SJSA1 (cell line): Measurements from ENCODE around the gene SYCN. TPM values are rescaled to one million over a fixed set of nuclear protein-coding genes. Genes with fewer than 3 reads are reported as not detected.

ENCODE experiments used
- DNase-seq, 2 experiments: peaks; one replicate each; pipeline ENCODE4 v3.0.0-alpha.2; 2015 to 2020; ENCODE audit warnings: low spot score in 2 of 2, low read depth in 1 of 2
- H3K27ac ChIP-seq: fragments of 250-450 bp; sonication (Bioruptor Pico); 2 replicates; pipeline ENCODE4 v1.5.1; 2020; ENCODE audit warnings: mild to moderate bottlenecking, moderate library complexity
- H3K27me3 ChIP-seq: fragments of 250-450 bp; sonication (Bioruptor Pico); replicated peaks from 2 replicates; pipeline ENCODE4 v1.5.1; 2020; ENCODE audit warnings: mild to moderate bottlenecking, moderate library complexity
- H3K36me3 ChIP-seq: fragments of 250-450 bp; sonication (Bioruptor Pico); 2 replicates; pipeline ENCODE4 v1.5.1; 2020; ENCODE audit warnings: mild to moderate bottlenecking
- H3K4me1 ChIP-seq: fragments of 250-450 bp; sonication (Bioruptor Pico); replicated peaks from 2 replicates; pipeline ENCODE4 v1.6.1; 2021; ENCODE audit warnings: mild to moderate bottlenecking
- H3K4me3 ChIP-seq: fragments of 250-450 bp; sonication (Bioruptor Pico); 2 replicates; pipeline ENCODE4 v1.5.1; 2020; ENCODE audit warnings: mild to moderate bottlenecking
- H3K9me3 ChIP-seq: fragments of 250-450 bp; sonication (Bioruptor Pico); replicated peaks from 2 replicates; pipeline ENCODE4 v1.5.1; 2020; ENCODE audit warnings: mild to moderate bottlenecking
- total RNA-seq: library from RNA; depleted of rRNA; stranded (reverse); fragments of >200 nt; shearing (Covaris generic); gene quantifications from 2 replicates; pipeline ENCODE4 v1.2.3, GENCODE V29; 2014

SYCN gene
- total RNA-seq, 1 experiment from 2014 or later, result not detected

- no peaks in the 10 kb centered on the region for H3K9me3 ChIP-seq
- H3K27ac ChIP-seq, result no peak overlapping the region
- H3K36me3 ChIP-seq, result peaks cover 66% of the 10 kb centered on the region
- no peak for DNase-seq
- no peaks in the 10 kb centered on the region for H3K4me1 ChIP-seq
- H3K27me3 ChIP-seq, result no peaks in the 10 kb centered on the region
- no peak overlapping the region for H3K4me3 ChIP-seq
Measured at GRCh38 chr19:39177110-39177699, 26.9 kb downstream of the SYCN start.

GRCh38 chr19:39175564-39175963, 28.5 kb downstream of the SYCN start:
- H3K4me1 ChIP-seq, result no peaks in the 10 kb centered on the region
- H3K27me3 ChIP-seq, result no peaks in the 10 kb centered on the region
- H3K9me3 ChIP-seq, result no peaks in the 10 kb centered on the region
- H3K36me3 ChIP-seq, result peaks cover 77% of the 10 kb centered on the region
- no peak overlapping the region for H3K4me3 ChIP-seq
- no peak for DNase-seq
- no peak overlapping the region for H3K27ac ChIP-seq

- no peaks in the 10 kb centered on the region for H3K4me1 ChIP-seq
- no peak overlapping the region for H3K4me3 ChIP-seq
- no peak overlapping the region for H3K27ac ChIP-seq
- no peaks in the 10 kb centered on the region for H3K27me3 ChIP-seq
- no peak for DNase-seq
- H3K36me3 ChIP-seq, result peaks cover 77% of the 10 kb centered on the region
- H3K9me3 ChIP-seq, result no peaks in the 10 kb centered on the region
Measured at GRCh38 chr19:39174558-39175544, 29.2 kb downstream of the SYCN start.

- Histone ChIP-seq H3K9me3 (no peaks in the 10 kb centered on the region), H3K27me3 (no peaks in the 10 kb centered on the region), H3K36me3 (peaks cover 74% of the 10 kb centered on the region), H3K4me3 (no peak overlapping the region), H3K27ac (no peak overlapping the region), H3K4me1 (no peaks in the 10 kb centered on the region)
- DNase-seq, result no peak
Measured at GRCh38 chr19:39174142-39174541, 29.9 kb downstream of the SYCN start.

- Histone ChIP-seq H3K4me1 (no peaks in the 10 kb centered on the region), H3K27ac (no peak overlapping the region), H3K4me3 (no peak overlapping the region), H3K9me3 (no peaks in the 10 kb centered on the region), H3K36me3 (peaks cover 70% of the 10 kb centered on the region), H3K27me3 (no peaks in the 10 kb centered on the region)
- no peak for DNase-seq
Measured at GRCh38 chr19:39173502-39173991, 30.5 kb downstream of the SYCN start.

- Histone ChIP-seq H3K4me3 (no peak overlapping the region), H3K9me3 (no peaks in the 10 kb centered on the region), H3K27ac (no peak overlapping the region), H3K27me3 (no peaks in the 10 kb centered on the region), H3K4me1 (no peaks in the 10 kb centered on the region), H3K36me3 (peaks cover 64% of the 10 kb centered on the region)
- no peak for DNase-seq
Measured at GRCh38 chr19:39172700-39173501, 31.2 kb downstream of the SYCN start.

- no peaks in the 10 kb centered on the region for H3K27me3 ChIP-seq
- H3K4me1 ChIP-seq, result no peaks in the 10 kb centered on the region
- no peak overlapping the region for H3K4me3 ChIP-seq
- H3K9me3 ChIP-seq, result no peaks in the 10 kb centered on the region
- no peak for DNase-seq
- peaks cover 52% of the 10 kb centered on the region for H3K36me3 ChIP-seq
- no peak overlapping the region for H3K27ac ChIP-seq
Measured at GRCh38 chr19:39171479-39172465, 32.3 kb downstream of the SYCN start.

- H3K9me3 ChIP-seq, result no peaks in the 10 kb centered on the region
- DNase-seq, result no peak
- peaks cover 43% of the 10 kb centered on the region for H3K36me3 ChIP-seq
- H3K4me3 ChIP-seq, result no peak overlapping the region
- H3K4me1 ChIP-seq, result no peaks in the 10 kb centered on the region
- H3K27ac ChIP-seq, result no peak overlapping the region
- H3K27me3 ChIP-seq, result no peaks in the 10 kb centered on the region
Measured at GRCh38 chr19:39170386-39171231, 33.5 kb downstream of the SYCN start.

- H3K9me3 ChIP-seq, result no peaks in the 10 kb centered on the region
- no peak for DNase-seq
- no peaks in the 10 kb centered on the region for H3K4me1 ChIP-seq
- H3K27ac ChIP-seq, result no peak overlapping the region
- peaks cover 31% of the 10 kb centered on the region for H3K36me3 ChIP-seq
- no peak overlapping the region for H3K4me3 ChIP-seq
- no peaks in the 10 kb centered on the region for H3K27me3 ChIP-seq
Measured at GRCh38 chr19:39169143-39169810, 34.8 kb downstream of the SYCN start.

GRCh38 chr19:39168258-39169142, 35.6 kb downstream of the SYCN start:
- Histone ChIP-seq H3K36me3 (peaks cover 27% of the 10 kb centered on the region), H3K9me3 (no peaks in the 10 kb centered on the region), H3K4me3 (no peak overlapping the region), H3K4me1 (no peaks in the 10 kb centered on the region), H3K27me3 (no peaks in the 10 kb centered on the region), H3K27ac (no peak overlapping the region)
- DNase-seq, result no peak
